Activated effector memory CD4-positive, alpha-beta T cell treated with anti-CD3 and anti-CD28 coated beads, Interleukin-2, amount 50 U/mL, for 16 hours (primary cell): Measurements from ENCODE around the gene FGF18.

ENCODE experiments used
- DNase-seq: peaks from one replicate; pipeline ENCODE4 v3.0.0-alpha.2; 2020

The FGF18 gene

DNA sequence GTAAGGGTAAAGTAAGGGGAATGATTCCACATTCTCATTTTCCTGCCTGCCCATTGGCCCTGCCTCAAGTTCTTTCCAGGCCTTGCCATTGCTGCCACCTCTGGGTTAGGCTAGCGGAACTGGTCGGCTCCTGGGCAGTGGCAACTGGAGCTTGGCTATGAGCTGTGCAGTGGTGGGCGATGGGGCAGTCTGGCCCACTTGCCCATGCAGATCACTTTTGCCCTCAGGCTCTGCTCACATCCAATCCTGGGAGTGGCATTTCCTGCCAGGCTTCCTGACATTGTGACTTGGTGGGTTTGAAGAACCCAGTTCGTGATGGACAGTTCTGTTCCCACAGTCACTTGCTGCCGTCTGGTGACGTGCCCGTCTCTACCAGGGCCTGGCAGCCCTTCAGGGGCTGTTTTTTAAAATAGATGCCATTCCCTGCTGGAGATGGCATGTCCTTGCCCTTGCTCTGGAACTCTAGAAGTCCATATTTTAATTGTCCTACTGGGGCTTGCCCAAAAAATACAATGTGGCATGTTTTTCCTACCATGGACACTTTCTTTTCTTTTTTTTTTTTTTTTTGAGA lies 86.1 kb downstream of the FGF18 start:
- no peak for DNase-seq

DNA sequence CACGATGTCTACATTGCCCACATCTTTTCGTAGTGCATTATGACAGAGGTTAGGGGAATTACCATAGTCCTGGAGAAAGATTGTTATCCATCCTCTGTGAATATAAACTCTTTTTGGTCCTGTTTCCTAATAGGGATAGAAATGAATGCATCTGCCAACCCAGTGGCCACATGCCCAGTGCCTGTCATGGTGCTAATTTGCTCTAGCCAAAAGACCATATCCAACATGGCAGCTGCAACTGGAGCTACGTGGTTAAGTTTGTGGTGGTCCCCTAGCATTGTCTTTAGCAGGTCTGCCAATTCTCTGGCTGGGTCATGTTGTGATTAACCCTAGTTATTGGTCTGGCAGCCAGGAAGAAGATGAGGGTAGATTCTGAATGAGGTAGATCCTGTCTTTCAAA lies 87.5 kb downstream of the FGF18 start:
- no peak for DNase-seq
